HS-27A (cell line): Measurements from ENCODE around the gene FHOD3.
"Not testable (repeated sequence)": the region's sequence is repeated elsewhere in the genome, so short reads cannot be mapped to it uniquely, and the experiment has no call there.

Experiments
- DNase-seq: peaks from one replicate; pipeline ENCODE4 v3.0.0-alpha.2; 2012; ENCODE audit warnings: low read depth, missing footprints

Gene FHOD3

DNA sequence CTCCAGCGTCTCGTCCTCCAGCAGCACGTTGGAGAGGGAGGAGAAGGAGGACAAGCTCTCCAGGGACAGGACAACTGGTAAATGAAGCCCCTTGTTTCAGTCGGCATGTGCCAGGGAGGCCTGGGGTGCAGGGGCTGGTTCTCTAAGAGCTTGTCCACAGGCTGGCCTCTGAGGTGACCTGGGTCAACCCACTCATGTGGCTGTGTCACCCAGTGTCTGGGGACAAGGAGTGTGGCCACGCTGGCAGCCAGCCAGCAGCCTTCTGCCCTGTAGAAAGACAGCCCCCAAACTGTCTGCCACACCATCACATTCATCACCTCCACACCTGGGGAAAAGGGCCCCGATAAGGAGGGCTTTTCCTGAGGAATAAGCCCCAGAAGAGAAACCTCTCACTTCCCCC, 411.8 kb downstream of the FHOD3 start:
- DNase-seq, result no peak

GRCh38 chr18:36711014-36711725, 413.7 kb downstream of the FHOD3 start:
- no peak for DNase-seq

GRCh38 chr18:36711813-36712444, 414.4 kb downstream of the FHOD3 start:
- DNase-seq, result peak; percentile 49

GRCh38 chr18:36714476-36714875, 417.0 kb downstream of the FHOD3 start:
- no peak for DNase-seq

- no peak for DNase-seq
Measured at GRCh38 chr18:36717422-36718110, 420.1 kb downstream of the FHOD3 start.

DNA sequence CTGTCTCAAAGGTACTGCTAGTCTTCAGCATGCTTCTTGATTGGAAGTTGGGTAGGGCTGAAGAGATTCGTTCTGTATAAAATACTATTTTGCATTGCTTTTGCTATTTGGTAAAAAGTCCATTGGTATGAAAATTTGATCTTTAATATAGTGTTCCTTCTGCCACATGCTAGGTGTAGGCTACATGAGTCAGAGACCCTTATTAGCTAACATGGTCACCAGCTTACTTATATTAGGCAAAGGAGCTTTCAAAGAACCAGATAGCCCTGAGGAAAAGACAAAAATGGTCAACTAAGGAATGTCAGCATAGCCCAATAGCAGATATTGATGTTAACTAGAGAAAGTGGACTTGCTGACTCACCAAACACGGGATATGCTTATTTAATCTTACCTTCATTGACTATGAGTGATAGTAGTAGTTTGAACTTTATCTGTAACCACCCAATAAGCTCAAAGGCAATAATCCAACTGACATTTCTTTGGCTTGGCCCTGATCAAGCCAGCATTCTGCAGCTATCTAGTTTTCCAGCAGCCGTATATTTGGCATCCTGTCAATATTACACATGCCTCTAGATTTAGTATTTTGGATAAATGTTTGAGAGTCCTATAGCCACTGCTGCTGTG, 421.3 kb downstream of the FHOD3 start:
- DNase-seq, result no peak

DNA sequence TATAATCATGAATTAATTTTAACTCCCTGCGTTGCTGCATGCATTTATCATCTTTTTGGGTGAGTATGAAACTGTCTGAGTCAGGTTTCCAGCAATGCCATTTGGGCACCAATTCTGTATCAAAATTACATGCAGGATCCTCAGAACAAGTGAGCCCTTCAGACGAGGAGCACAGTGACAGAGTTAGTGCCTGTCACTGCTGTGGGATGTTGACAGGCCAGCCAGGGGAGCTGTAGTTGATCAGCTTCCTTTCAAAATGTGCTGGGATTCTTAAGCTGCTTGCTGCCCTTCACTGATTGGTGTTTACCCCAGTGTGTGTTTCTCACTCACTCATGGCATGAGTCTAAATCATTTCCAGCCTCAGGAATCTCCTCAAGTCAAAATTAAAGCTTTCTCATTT, 422.1 kb downstream of the FHOD3 start:
- DNase-seq, result no peak

DNA sequence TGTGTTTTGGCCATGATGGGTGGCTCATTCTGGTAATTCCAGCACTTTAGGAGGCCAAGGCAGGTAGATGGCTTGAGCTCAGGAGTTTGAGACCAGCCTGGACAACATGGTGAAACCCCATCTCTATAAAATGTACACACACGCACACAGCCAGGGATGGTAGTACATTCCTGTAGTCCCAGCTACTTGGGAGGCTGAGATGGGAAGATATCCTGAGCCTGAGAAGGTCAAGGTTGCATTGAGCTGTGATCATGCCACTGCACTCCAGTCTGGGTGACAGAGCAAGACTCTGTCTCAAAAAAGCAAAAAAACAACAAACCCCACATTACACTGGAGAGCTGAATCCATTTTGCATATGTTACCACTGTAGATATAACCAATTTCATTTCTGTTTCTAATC, 423.8 kb downstream of the FHOD3 start:
- DNase-seq, result not testable (repeated sequence)

DNA sequence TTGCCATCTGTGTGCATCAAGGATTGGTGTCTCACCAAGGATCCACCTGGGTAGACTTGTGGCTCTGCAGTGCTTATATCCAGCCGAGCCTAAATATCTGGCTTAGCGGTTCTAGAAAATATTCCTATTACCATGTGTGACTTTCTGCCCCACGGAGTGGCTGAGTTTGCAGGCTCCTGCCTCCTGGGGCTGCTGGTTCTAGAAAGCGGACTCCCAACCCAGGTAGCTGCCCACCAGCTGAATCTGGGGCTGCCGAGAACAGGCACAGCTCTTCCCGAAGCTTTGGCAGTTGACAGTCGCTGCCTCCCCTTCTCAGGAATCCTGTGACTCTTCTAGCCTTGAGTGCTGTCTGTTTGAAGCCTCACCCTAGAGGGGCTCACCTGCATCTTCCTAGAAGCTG, 426.7 kb downstream of the FHOD3 start:
- DNase-seq, result no peak

GRCh38 chr18:36724591-36725001, 427.1 kb downstream of the FHOD3 start:
- DNase-seq, result no peak

DNA sequence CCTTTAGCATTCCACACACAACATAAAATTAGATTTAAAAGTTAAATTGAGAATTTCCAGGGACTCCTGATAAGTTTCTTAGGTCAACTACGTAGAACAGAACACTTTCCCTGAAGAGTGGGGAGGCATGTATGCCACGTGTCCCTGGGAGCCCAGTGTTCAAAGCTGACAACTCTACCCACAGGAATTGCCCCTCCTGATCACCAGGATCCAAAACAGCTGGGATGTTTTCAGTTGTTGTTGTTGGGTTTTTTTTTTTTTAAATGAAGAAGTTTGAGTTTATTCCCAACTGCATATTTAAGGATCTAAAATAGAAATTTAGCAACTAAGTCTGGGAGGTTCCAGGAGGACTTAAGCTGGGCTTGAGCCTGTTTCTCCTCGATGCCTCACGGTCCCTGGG, 430.8 kb downstream of the FHOD3 start:
- DNase-seq, result no peak

GRCh38 chr18:36729197-36729596, 431.7 kb downstream of the FHOD3 start:
- no peak for DNase-seq

DNA sequence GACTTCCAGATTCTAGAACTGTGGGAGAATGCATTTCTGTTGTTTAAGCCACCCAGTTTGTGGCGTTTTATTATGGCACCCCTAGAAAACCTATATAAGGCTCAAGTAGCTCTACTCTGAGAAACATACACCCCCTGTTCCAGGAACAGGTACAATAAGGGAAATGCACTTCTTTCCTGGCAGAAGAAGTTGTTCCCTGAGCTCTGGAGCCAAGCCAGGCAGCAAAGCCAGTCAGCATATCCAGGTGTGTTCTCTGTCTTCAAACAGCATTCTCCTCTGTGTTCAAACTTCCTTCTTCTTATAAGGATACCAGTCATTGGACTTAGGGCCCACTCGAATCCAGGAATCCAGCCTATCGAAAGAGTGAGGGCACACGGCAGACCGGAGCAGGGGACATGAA, 434.8 kb downstream of the FHOD3 start:
- DNase-seq, result no peak

DNA sequence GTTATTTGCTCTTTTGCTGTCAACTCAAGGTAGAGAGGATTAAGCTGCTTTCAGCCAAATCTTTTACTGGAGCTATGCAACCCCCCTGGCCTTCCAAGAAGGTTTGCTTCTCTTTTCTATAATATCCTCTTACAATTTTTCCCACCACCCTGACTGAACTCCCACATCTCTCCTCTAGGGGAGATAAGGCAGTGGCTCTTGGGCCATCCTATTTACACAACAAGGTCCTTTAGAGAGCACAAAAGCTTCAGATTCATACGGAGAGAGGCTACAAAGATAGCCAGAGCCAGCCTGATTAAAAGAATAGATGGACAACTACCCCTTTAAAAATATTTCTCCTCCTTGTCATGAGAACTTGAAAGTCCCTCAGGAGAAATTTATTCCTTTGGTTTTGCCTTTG, 435.6 kb downstream of the FHOD3 start:
- no peak for DNase-seq

DNA sequence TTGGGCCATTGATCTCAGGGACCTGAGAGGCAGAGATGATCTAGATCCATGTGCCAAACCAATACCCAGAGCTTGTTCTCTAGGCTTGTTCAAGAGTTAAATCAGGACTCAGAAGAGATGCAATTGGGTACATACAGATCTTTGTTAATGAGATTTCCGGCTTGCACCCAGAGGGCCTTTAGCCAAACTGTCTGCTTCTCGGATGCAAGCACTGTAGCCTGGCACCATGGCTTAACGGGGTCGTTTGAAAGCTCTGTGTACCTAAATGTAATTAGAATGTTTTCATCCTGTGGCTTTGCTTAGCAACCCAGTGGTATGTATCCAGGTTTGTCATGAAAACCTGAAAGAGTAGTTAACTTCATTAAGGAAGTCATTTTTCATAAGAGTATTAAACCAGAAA, 437.1 kb downstream of the FHOD3 start:
- DNase-seq, result no peak

DNA sequence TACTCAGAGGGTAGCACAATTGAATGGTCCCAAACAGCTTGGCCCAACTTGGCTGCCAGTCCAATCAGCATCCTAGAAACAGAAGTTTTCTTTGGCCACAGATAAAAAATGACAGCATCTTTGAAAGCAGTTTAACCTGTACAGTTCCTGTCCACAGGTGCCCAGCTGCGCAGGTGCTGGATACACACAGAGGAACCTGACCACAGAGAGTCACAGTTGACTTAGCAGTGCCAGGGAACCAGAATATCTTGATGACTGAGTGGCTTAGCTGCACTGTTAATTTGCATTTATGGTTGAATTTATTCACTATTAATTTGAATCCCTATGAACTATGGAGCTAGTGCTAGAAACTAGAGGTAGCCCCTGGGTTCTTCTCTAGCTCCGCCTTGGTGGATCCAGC, 437.6 kb downstream of the FHOD3 start:
- no peak for DNase-seq

GRCh38 chr18:36736094-36736493, 438.6 kb downstream of the FHOD3 start:
- no peak for DNase-seq

DNA sequence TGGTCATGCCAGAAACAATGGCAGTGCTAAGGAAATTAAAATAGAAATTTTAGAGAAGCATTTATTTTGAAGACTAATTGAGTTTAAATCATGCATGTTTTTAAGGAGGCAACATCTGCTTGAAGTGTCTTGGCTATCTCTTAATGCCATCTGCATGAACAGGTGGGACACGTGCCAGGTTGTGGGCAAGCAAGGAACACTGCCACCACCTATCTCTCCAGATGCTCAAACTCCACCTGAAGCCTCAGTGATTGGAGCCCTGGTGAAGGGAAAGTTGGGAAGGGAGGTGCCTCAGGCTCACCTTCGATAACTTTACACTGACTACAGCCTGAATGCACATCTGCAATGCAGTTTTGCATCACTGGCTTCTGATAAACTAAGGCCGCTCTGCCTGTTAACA, 439.8 kb downstream of the FHOD3 start:
- DNase-seq, result no peak

- no peak for DNase-seq
Measured at GRCh38 chr18:36744261-36744876, 446.9 kb downstream of the FHOD3 start.

- DNase-seq, result no peak
Measured at GRCh38 chr18:36745219-36745975, 447.9 kb downstream of the FHOD3 start.

GRCh38 chr18:36752929-36753865, 455.7 kb downstream of the FHOD3 start:
- DNase-seq, result no peak
